K562 (cell line): ENCODE results near the gene CNTD1. TPM values are rescaled to one million over a fixed set of nuclear protein-coding genes. Genes with fewer than 3 reads are reported as not detected.

ENCODE experiments used
- CBX2 ChIP-seq: fragments of 200-600 bp; sonication (generic); IDR thresholded peaks from one replicate; pipeline ENCODE4 v1.6.1; 2012; ENCODE audit warnings: mild to moderate bottlenecking, low read length, inconsistent platforms; ENCODE audit not compliant: insufficient read depth, poor library complexity, severe bottlenecking
- DACH1 ChIP-seq: fragments of 450-650 bp; IDR thresholded peaks from 2 replicates; pipeline ENCODE4 v1.6.1; 2018; ENCODE audit not compliant: partially characterized antibody
- EP400 ChIP-seq: fragments of 450-650 bp; IDR thresholded peaks from 2 replicates; pipeline ENCODE4 v1.6.1; 2017; ENCODE audit warnings: antibody characterized with exemption, mild to moderate bottlenecking, moderate library complexity
- ETV6 ChIP-seq, 3 experiments: fragments of 150-350 bp in 1 of 3; sonication (generic) in 1 of 3; formaldehyde crosslinking in 1 of 3; IDR thresholded peaks; 2 replicates each; pipeline versions ENCODE4 v1.6.1 to v1.8.0; 2014 to 2022; ENCODE audit warnings: borderline replicate concordance in 2 of 3, low read depth in 2 of 3, antibody characterized with exemption in 1 of 3, low read length in 1 of 3, mild to moderate bottlenecking in 1 of 3, missing genetic modification reagents in 1 of 3
- FOXK2 ChIP-seq, 2 experiments: fragments of 450-650 bp; IDR thresholded peaks in 1 of 2; conservative IDR thresholded peaks in 1 of 2; 2 replicates each; pipeline ENCODE4 v1.6.1; 2016; ENCODE audit warnings: low read depth in 2 of 2, mild to moderate bottlenecking in 1 of 2
- GTF2E2 ChIP-seq: fragments of 200-800 bp; sonication (Bioruptor generic); IDR thresholded peaks from 2 replicates; pipeline ENCODE4 v1.6.1; 2016; ENCODE audit warnings: missing genetic modification characterization, missing compliant biosample characterization
- HLTF ChIP-seq: fragments of 450-650 bp; IDR thresholded peaks from 2 replicates; pipeline ENCODE4 v1.6.1; 2016
- KLF13 ChIP-seq: fragments of 450-650 bp; IDR thresholded peaks from 2 replicates; pipeline ENCODE4 v1.6.1; 2016; ENCODE audit warnings: missing genetic modification characterization, low read depth, mild to moderate bottlenecking, missing compliant biosample characterization, moderate library complexity, borderline replicate concordance
- MED1 ChIP-seq: sonication (generic); formaldehyde crosslinking; IDR thresholded peaks from 2 replicates; pipeline ENCODE4 v1.8.1; 2023; ENCODE audit warnings: missing genetic modification reagents, borderline replicate concordance
- MNT ChIP-seq, 2 experiments: fragments of 450-650 bp; conservative IDR thresholded peaks; 2 replicates each; pipeline ENCODE4 v1.6.1; 2017; ENCODE audit warnings: mild to moderate bottlenecking in 2 of 2, moderate library complexity in 2 of 2
- SAFB ChIP-seq: fragments of 200-400 bp; formaldehyde crosslinking; IDR thresholded peaks from 2 replicates; pipeline ENCODE4 v1.6.1; 2017; ENCODE audit warnings: low read depth, low read length, borderline replicate concordance
- SETDB1 ChIP-seq: IDR thresholded peaks from one replicate; pipeline ENCODE4 v1.6.1; 2012; ENCODE audit warnings: low read length, control low read depth, inconsistent platforms
- TARDBP ChIP-seq: fragments of 450-650 bp; IDR thresholded peaks from 2 replicates; pipeline ENCODE4 v1.6.1; 2016
- ZFP1 ChIP-seq: fragments of 450-650 bp; formaldehyde crosslinking; IDR thresholded peaks from 2 replicates; pipeline ENCODE4 v1.4.0; 2020; ENCODE audit warnings: mild to moderate bottlenecking, mixed read lengths
- ZNF217 ChIP-seq: sonication (generic); formaldehyde crosslinking; IDR thresholded peaks from 2 replicates; pipeline ENCODE4 v1.8.0; 2022; ENCODE audit warnings: mild to moderate bottlenecking, missing genetic modification reagents
- ZNF23 ChIP-seq: fragments of 250-450 bp; sonication (Bioruptor Pico); IDR thresholded peaks from 2 replicates; pipeline ENCODE4 v1.4.0; 2020; ENCODE audit warnings: mild to moderate bottlenecking
- ZNF586 ChIP-seq: fragments of 450-650 bp; formaldehyde crosslinking; conservative IDR thresholded peaks from 2 replicates; pipeline ENCODE4 v1.4.0; 2020; ENCODE audit warnings: mild to moderate bottlenecking, moderate library complexity
- ZNF668 ChIP-seq: fragments of 250-450 bp; sonication (Bioruptor Pico); IDR thresholded peaks from 2 replicates; pipeline ENCODE4 v1.8.0; 2022; ENCODE audit warnings: mild to moderate bottlenecking, inconsistent platforms
- polyA plus RNA-seq, 8 experiments: library from polyadenylated mRNA; depleted of rRNA in 4 of 8; stranded (reverse) in 5 of 8; unstranded in 3 of 8; fragments of >200 nt; fragmentation: Nextera tagmentation in 2 of 8; fragmentation: Illumina TruSeq in 1 of 8; extraction: Ambion mirVana in 2 of 8; extraction: Trizol in 1 of 8; gene quantifications; 2 replicates each; pipeline versions ENCODE4 v1.2.1 to v1.2.3, GENCODE V29; 2011 to 2014; ENCODE audit warnings: inconsistent platforms in 1 of 8, missing spikeins in 1 of 8
- total RNA-seq, 7 experiments: library from RNA; depleted of rRNA in 6 of 7; stranded (reverse); fragments of >200 nt in 6 of 7; fragmentation: Illumina TruSeq in 2 of 7; extraction: Trizol in 2 of 7; gene quantifications; 2 replicates each; pipeline versions ENCODE4 v1.2.1 to v1.2.3, GENCODE V29; 2011 to 2021; ENCODE audit warnings: low replicate concordance in 1 of 7
- TF ChIP-seq, protein P1 (sequence below): sonication (generic); formaldehyde crosslinking; IDR thresholded peaks from 2 replicates; pipeline ENCODE4 v1.4.0; 2020; ENCODE audit warnings: mild to moderate bottlenecking, missing genetic modification reagents
- TF ChIP-seq, protein P2 (sequence below): fragments of 250-450 bp; sonication (Bioruptor Pico); IDR thresholded peaks from 2 replicates; pipeline ENCODE4 v1.5.1; 2021; ENCODE audit warnings: mild to moderate bottlenecking
- TF ChIP-seq, protein P3 (sequence below): IDR thresholded peaks from 3 replicates; pipeline ENCODE4 v1.6.1; 2011; ENCODE audit warnings: borderline replicate concordance, mild to moderate bottlenecking; ENCODE audit not compliant: insufficient read length, insufficient read depth

CNTD1 gene
- total and polyA plus RNA-seq, 9 of the 15 experiments (the other 6 are each of a cell fraction or from before 2014, with no cell fraction given) = 0.12 to 0.86 (median 0.41) TPM; not detected in 1

GRCh38 chr17:42798383-42799380 is at the start of gene CNTD1, which contains the start of gene COA3 (continued):
- TF ChIP-seq, protein P1, sequence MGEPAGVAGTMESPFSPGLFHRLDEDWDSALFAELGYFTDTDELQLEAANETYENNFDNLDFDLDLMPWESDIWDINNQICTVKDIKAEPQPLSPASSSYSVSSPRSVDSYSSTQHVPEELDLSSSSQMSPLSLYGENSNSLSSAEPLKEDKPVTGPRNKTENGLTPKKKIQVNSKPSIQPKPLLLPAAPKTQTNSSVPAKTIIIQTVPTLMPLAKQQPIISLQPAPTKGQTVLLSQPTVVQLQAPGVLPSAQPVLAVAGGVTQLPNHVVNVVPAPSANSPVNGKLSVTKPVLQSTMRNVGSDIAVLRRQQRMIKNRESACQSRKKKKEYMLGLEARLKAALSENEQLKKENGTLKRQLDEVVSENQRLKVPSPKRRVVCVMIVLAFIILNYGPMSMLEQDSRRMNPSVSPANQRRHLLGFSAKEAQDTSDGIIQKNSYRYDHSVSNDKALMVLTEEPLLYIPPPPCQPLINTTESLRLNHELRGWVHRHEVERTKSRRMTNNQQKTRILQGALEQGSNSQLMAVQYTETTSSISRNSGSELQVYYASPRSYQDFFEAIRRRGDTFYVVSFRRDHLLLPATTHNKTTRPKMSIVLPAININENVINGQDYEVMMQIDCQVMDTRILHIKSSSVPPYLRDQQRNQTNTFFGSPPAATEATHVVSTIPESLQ = no peak
- TF ChIP-seq GTF2E2 (tag) (no peak), ETV6 (IDR thresholded peaks at IDR 0.05; ENCODE audit: borderline replicate concordance in 1 of 2, low read depth in 2 of 2, low read length in 1 of 2) (no peak), ETV6 (CRISPR knock-in tag; IDR thresholded peaks at IDR 0.05; ENCODE audit: borderline replicate concordance) (no peak), MED1 (no peak), FOXK2 (conservative IDR thresholded peaks at IDR 0.05 in 1 of 2, IDR thresholded peaks at IDR 0.05 in 1 of 2; ENCODE audit: low read depth in 2 of 2) (peak; percentile 92 to 94), SAFB (no peak), ZNF586 (CRISPR knock-in tag) (no peak), MNT (conservative IDR thresholded peaks at IDR 0.05) (peak; percentile 73 to 87), ZFP1 (CRISPR knock-in tag) (no peak), CBX2 (no peak), ZNF23 (CRISPR knock-in tag) (no peak), DACH1 (no peak), ZNF217 (no peak), KLF13 (tag) (peak; percentile 21; the same call in 1 of the 2 replicates), ZNF668 (CRISPR knock-in tag) (no peak), EP400 (peak; percentile 74; the same call in 1 of the 2 replicates), SETDB1 (no peak), HLTF (no peak), TARDBP (peak; percentile 34; the same call in 1 of the 2 replicates)
- TF ChIP-seq, protein P2, sequence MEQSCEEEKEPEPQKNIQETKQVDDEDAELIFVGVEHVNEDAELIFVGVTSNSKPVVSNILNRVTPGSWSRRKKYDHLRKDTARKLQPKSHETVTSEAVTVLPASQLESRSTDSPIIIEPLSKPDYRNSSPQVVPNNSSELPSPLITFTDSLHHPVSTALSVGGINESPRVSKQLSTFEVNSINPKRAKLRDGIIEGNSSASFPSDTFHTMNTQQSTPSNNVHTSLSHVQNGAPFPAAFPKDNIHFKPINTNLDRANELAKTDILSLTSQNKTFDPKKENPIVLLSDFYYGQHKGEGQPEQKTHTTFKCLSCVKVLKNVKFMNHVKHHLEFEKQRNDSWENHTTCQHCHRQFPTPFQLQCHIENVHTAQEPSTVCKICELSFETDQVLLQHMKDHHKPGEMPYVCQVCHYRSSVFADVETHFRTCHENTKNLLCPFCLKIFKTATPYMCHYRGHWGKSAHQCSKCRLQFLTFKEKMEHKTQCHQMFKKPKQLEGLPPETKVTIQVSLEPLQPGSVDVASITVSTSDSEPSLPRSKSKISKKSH (CRISPR knock-in tag) = no peak
- TF ChIP-seq, protein P3, sequence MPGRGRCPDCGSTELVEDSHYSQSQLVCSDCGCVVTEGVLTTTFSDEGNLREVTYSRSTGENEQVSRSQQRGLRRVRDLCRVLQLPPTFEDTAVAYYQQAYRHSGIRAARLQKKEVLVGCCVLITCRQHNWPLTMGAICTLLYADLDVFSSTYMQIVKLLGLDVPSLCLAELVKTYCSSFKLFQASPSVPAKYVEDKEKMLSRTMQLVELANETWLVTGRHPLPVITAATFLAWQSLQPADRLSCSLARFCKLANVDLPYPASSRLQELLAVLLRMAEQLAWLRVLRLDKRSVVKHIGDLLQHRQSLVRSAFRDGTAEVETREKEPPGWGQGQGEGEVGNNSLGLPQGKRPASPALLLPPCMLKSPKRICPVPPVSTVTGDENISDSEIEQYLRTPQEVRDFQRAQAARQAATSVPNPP = no peak
